Measurements from ENCODE around the gene CLEC3B.

GRCh38 chr3:45082142-45082538, 56.0 kb downstream of the CLEC3B start:
- TF ChIP-seq CTCF (IDR thresholded peaks at IDR 0.05), result no peak
- no peak for TF ChIP-seq POLR2A (IDR thresholded peaks at IDR 0.05)
